ENCODE data around the gene SPN.
"Not testable (repeated sequence)": the region's sequence is repeated elsewhere in the genome, so short reads cannot be mapped to it uniquely, and the experiment has no call there.

The SPN gene

DNA sequence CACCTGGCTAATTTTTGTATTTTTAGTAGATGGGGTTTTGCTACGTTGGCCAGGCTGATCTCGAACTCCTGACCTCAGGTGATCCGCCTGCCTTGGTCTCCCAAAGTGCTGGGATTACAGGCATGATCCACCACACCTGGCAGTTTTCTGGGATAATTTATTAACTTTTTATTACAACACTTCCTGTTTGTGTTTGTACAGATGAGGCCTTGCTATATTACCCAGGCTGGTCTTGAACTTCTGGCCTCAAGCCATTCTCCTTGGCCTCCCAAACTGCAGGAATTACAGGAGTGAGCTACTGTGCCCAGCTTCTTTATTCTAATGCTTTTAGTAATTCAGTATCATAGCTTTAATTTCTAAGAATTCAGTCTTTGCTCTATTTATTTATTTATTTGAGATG is 16.1 kb upstream of the SPN start:
- no peak for DNase-seq (ENCODE audit: low spot score)

DNA sequence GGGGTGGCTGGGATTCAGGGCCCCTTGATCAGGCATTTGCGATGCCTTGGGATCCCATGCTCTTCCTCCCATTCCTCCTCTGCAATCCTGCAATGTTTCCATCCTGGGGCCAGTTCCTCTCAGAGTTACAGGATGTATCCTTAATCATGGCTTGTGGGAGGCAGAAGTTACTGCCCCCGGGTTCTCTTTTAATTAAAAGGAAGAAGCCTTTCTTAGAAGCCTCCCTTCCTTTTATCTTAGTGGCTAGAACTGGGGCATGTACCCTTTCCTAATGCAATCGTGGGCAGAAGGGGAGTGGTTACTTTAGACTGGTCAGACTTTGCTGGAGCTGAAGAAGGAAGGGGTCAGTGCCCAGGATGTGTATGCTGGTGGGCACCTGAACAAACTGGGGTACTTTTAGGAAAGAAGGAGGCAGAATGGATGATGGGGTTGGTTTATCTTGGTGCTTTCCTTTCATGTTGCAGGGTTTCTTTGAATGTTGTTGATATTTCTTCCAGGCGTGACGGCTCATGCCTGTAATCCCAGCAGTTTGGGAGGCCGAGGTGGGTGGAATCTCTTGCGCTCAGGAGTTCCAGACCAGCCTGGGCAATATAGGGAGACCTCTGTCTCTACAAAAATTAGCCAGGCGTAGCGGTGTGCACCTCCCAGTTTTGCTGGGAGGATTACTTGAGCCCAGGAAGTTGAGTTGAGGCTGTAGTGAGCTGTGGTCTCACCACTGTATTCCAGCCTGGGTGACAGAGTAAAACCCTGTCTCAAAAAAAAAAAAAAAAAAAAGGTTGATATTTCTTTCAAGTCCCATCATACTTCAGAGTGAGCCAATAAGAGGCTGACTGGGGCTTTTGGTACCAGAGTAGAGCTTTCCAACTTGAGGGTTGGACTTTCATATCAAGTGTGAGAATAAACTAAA is 13.2 kb upstream of the SPN start:
- DNase-seq (ENCODE audit: low spot score), result no peak

DNA sequence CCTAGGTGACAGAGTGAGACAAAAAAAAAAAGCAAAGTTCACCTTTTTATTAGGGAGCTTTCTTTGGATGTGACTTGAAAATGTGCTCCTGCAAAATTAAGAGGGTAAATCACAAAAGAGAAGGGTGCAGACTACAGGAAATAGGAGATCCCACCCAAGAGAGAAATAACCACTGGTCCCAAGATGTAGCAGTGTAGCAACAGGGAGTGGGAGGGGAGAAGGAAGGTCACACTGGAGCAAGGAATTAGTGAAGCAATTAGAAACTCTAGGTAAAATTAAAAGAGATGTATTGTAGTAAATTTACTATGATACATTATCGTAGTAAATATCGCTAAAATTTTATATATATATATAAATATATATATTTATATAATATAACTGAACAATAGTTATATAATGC is 12.3 kb upstream of the SPN start:
- DNase-seq (ENCODE audit: low spot score), result no peak

DNA sequence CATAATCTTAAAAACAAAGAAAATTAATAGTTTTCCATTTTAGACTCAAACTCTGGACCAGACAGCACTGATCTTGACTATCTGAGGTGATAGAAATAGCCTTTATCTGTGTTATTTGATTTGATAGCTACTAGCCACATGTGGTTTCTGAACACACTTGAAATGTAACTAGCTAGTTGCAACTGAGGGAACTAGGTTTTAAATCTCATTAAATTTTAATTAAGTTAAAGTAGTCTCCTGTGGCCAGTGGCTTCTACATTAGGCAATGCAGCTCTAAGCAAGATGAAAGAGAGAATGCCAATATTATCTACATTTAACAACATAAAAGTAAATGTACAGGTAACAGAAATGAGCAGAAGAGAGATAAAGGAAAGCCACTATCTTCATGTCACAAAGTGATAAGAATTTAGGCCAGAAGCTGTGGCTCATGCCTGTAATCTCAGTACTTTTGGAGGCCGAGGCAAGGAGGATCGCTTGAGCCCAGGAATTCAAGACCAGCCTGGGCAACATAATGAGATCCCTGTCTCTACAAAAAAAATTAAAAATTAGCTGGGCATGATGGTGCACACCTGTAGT is 11.2 kb upstream of the SPN start:
- no peak for DNase-seq (ENCODE audit: low spot score)

DNA sequence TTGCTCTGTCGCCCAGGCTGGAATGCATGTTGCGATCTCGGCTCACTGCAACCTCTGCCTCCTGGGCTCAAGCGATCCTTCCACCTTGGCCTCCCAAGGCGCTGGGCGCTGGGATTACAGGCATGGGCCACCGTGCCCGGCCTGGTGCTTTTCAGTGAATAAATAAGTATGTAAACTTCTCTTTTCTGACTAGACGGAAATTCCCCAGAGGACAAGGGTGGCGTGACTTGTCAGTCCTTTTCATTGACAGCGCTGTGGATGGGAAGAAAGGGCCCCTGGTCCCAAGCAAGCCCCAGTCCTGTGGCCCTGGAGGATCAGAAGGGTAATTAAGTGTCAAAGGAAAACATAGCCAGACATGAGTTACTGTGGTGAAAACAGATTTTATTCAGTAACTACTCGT is 9.6 kb upstream of the SPN start:
- DNase-seq (ENCODE audit: low spot score), result no peak

DNA sequence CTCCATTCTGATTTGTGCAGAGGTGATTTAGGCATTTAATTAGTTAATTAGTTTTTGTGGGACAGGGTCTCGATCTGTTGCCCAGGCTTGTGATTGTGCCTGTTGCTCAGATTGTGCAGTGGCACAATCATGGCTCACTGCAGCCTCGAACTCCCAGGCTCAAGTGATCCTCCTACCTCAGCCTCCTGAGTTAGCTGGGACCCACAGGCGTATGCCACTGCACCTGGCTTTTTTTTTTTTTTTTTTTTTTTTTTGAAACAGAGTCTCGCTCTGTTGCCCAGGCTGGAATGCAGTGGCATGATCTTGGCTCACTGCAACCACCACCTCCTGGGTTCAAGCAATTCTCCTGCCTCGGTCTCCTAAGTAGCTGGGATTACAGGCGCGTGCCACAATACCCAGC is 9.2 kb upstream of the SPN start:
- not testable (repeated sequence) for DNase-seq (ENCODE audit: low spot score)

DNA sequence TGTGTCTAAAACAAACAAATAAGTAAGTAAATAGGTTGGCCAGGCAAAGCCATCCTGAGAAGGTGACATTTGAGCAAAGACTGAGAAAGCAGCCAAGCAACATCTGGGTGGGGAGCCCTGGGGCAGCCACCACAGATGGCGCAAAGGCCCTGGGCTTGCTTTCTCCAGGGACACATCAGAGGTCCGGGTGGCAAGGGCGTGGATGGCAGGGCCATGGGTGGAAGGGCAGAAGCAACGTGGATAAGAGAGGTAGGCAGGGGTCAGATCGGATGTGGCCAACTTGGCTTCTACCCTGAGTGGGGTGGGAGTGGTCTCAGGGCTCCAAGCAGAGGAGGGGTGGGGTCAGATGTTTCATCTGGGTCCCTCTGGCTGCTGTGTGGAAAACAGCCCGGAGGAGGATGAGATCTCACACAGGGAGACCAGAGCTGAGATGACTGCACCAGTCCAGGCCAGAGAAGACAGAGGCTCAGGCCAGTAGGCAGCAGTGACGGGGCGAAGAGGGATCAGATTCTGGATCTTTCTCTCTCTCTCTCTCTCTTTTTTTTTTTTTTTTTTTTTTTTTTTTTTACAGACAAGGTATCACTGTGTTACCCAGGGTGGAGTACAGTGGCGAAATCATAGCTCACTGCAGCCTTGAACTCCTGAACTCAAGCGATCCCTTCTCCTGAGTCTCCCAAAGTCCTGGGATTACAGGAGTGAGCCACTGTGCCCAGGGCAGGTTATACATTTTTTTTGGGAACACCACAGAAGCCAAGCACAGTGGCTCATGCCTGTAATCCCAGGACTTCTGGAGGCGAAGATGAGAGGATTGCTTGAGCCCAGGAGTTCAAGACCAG is 6.1 kb upstream of the SPN start:
- no peak for DNase-seq (ENCODE audit: low spot score)

DNA sequence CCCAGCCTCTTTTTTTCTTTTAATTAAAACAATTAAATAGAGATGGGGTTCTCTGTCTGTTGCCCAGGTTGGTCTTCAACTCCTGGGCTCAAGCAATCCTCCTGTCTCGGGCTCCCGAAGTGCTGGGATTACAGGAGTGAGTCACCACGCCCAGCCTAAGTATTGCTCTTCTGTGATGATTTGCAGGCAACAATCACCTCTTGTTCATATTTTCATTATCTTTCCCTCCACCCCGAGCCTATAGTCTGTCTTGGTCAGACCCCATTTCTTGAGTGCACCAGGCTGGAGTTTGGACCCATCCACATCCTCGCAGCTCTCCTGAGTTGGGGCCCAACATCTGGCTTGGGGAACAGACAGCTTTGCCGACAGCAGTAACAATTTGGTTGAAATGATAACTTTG is 4.3 kb upstream of the SPN start:
- DNase-seq (ENCODE audit: low spot score), result no peak

DNA sequence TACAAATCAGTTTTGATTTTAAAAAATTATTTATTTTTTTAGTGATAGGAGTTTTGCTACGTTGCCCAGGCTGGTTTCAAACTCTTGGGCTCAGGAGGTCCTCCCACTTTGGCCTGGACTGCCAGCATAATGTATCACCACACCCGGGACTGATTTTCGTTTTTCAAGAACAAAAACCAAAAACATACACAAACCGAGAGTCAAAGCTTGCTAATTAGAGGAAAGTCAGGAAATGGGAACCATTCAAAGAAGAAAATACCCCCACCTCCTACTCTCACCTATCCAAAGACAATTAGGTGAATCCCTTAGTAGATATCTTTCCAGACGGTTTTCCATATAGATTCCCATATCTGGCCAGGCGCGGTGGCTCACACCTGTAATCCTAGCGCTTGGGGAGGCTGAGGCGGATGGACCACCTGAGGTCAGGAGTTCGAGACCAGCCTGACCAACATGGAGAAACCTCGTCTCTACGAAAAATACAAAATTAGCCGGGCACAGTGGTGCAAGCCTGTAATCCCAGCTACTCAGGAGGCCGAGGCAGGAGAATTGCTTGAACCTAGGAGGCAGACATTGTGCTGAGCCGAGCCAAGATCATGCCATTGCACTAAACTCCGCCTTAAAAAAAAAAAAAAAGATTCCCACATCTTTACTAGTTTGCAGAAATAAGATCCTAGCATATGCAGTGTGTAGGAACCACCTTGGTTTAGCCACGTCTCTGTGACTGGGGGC is 883 bp upstream of the SPN start:
- no peak for DNase-seq (ENCODE audit: low spot score)

DNA sequence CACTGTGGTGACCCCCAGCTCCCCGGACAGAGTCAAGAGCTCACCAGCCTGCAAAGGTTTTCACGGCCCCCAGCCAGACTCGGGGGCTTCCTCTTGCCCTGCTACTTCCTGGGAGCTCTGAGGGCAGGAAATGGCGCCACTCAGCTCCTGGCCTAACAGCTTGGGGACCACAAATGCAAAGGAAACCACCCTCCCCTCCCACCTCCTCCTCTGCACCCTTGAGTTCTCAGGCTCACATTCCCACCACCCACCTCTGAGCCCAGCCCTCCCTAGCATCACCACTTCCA is 375 bp upstream of the SPN start:
- DNase-seq (ENCODE audit: low spot score), result no peak

DNA sequence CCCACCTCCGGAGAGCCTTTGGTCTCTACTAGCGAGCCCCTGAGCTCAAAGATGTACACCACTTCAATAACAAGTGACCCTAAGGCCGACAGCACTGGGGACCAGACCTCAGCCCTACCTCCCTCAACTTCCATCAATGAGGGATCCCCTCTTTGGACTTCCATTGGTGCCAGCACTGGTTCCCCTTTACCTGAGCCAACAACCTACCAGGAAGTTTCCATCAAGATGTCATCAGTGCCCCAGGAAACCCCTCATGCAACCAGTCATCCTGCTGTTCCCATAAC is 702 bp downstream of the SPN start:
- DNase-seq (ENCODE audit: low spot score), result no peak

DNA sequence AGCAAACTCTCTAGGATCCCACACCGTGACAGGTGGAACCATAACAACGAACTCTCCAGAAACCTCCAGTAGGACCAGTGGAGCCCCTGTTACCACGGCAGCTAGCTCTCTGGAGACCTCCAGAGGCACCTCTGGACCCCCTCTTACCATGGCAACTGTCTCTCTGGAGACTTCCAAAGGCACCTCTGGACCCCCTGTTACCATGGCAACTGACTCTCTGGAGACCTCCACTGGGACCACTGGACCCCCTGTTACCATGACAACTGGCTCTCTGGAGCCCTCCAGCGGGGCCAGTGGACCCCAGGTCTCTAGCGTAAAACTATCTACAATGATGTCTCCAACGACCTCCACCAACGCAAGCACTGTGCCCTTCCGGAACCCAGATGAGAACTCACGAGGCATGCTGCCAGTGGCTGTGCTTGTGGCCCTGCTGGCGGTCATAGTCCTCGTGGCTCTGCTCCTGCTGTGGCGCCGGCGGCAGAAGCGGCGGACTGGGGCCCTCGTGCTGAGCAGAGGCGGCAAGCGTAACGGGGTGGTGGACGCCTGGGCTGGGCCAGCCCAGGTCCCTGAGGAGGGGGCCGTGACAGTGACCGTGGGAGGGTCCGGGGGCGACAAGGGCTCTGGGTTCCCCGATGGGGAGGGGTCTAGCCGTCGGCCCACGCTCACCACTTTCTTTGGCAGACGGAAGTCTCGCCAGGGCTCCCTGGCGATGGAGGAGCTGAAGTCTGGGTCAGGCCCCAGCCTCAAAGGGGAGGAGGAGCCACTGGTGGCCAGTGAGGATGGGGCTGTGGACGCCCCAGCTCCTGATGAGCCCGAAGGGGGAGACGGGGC is 1.3 kb downstream of the SPN start:
- no peak for DNase-seq (ENCODE audit: low spot score)

DNA sequence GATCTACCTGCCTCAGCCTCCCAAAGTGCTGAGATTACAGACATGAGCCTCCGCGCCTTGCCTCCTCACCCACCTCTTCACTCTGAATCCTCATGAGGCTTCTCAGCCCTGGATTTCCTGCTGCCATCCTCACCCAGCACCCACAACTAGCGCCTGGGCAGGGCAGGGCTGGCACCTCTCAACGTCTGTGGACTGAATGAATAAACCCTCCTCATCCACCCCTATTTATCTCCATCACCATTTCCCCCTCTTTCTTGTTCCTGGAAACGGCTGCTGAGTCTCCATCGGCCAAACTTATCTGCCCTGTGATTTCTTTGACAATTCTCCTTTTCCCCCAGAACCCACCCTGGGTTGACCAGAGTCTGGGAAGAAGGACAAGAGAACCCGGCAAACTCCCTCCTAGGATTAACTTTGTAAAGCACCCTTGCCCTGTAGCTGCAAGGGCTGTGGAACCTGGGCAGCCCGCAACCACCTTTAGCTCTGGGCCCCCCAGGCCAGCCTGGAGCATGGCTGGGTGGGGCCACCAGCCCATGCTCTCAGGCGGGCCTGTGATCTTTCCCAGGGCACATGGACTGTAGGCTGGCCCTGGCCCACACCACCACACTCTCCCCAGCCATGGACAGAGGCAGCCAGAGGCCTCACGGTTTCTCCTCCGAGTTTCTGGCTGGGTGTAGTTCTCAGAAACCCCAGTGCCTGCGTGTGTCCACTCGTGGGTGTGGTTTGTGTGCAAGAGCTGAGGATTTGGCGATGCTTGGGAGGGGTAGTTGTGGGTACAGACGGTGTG is 2.4 kb downstream of the SPN start:
- no peak for DNase-seq (ENCODE audit: low spot score)

DNA sequence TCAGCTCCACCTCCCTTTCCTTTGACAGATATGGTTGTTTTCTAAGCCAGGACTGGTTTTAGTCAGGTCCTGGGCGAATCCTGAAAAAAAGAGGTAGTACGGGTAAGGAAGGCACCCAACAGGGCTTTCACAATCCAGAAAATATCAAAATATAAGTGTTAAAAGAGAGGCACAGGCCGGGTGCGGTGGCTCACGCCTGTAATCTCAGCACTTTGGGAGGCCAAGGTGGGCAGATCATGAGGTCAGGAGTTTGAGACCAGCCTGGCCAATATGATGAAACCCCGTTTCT is 4.2 kb downstream of the SPN start:
- DNase-seq (ENCODE audit: low spot score), result not testable (repeated sequence)

DNA sequence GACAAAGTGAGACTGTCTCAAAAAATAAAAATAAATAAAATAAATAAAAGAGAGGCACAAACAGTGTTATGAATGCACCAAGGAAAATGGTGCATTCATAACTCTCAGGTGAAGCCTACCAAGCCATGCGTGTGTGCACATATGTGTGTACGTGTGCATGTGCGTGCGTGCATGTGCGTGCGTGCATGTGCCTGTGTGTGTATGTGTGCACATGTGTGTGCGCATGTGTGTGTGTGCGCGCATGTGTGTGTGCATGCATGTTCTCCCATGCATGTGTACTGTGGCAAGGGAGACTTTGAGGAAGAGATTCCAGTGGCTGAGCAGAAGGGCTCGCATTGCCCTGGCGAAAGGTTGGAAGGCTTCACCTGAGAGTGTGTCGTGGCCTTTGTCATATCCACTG is 4.7 kb downstream of the SPN start:
- DNase-seq (ENCODE audit: low spot score), result no peak

DNA sequence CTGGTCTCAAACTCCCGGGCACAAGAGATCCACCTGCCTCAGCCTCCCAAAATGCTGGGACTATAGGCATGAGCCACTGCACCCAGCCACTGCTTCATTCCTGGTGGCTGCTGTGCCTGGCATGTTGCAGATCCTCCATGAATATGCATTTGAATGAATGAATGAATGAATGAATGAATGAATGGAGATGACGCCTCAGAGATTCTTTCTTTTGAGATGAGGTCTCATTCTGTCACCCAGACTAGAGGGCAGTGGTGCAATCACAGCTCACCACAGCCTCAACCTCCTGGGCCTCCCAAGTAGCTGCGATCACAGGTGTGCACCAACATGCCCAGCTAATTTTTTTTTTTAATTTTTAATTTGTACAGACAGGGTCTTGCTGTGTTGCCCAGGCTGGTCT is 5.2 kb downstream of the SPN start:
- no peak for DNase-seq (ENCODE audit: low spot score)

DNA sequence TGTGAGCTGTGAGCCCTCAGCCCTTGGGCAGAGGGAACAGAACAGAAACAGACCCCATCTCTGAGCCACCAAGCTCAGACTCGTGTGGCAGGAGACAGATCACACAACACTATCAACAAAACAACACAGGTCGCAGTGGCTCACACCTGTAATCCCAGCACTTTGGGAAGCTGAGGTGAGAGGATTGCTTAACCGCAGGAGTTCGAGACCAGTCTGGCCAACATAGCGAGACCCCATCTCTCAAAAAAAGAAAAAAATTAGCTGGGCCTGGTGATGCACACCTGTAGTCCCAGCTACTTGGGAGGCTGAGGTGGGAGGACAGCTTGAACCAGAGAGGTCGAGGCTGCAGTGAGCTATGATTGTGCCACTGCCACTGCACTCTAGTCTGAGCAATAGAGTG is 10.5 kb downstream of the SPN start:
- DNase-seq (ENCODE audit: low spot score), result no peak

DNA sequence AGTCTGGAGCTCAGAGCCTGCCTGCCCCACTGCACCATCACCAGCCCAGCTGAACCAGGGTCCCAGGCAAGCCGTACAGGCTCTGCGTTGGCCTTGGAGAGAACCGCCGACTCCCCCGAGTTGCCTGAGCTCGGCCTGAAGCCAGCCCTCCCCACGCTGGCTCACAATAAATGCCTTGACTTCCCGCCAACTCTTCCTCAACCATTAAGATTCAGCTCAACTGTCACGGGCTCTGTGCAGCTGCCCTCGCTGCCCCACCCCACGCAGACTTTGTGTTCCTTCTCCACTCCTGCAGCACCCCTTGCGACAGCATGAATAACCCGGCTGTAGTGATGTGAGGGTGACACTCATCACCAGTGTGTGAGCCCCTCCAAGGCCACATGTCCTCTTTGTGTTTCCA is 11.1 kb downstream of the SPN start:
- no peak for DNase-seq (ENCODE audit: low spot score)

DNA sequence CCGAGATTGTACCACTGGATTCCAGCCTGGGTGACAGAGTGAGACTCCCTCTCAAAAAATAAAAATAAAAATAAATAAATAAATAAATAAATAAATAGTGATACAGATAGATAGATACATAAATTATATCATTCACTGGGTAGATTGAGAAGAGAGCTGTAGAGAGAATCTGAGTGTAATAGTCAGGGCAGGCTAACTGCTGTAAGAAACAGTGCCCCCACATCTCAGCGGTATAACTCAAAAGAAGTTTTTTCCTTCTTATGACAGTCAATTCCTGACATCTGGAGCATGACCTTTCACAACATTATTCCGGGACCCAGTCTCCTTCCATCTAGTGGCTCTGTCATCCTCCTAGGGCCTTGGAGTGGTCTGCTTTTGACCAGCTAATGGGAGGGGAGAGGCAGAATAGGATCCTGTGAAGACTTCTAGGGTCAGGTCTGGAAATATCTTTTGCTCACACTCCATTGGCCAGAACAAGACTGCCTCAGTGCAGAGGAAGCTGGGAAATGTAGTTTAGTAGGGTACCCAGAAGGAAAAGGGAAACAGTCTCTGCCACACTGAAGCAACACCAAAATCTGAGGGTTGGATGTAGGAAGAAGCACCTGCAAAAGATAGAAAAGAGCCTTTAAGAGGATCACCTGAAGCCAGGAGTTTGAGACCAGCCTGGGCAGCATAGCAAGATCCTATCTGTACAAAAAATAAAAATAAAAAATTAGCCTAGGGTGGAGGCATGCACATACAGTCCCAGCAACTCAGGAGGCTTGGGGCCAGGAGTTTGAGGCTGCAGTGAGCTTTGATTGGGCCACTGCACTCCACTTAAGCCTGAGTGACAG is 13.0 kb downstream of the SPN start:
- DNase-seq (ENCODE audit: low spot score), result peak; percentile 51

DNA sequence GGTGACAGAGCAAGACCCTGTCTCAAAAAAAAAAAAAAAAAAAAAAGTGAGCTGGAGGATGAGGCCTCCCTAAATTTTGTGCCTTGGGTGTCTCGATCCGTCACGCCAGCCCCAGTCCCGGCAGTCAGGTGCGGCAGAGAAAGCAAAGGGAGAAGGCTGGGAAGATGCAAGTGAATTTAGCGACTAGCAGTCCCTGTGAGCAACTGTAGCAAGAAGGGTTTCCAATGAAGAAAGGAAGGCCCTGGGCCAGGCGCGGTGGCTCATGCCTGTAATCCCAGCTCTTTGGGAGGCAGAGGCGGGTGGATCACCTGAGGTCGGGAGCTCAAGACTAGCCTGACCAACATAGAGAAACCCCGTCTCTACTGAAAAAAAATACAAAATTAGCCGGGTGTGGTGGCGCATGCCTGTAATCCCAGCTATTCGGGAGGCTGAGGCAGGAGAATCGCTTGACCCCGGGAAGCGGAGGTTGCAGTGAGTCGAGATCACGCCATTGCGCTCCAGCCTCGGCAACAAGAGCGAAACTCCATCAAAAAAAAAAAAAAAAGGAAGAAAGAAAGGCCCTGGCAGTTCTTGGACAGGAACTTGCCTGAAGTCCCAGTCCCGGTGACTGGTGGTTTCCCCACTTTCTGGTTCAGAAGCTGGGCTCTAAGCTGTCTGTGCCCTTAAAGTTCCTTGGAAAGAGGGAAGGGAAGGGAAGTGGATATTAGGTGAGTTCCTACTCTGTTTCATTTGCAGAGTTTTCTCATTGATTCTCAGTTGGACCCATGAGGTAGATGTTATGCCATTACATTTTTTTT is 14.1 kb downstream of the SPN start:
- no peak for DNase-seq (ENCODE audit: low spot score)
